H9 (cell line): ENCODE data around the gene IMPA2. TPM values are rescaled to one million over a fixed set of nuclear protein-coding genes. Genes with fewer than 3 reads are reported as not detected.

ENCODE experiments used
- DNase-seq: peaks from one replicate; pipeline ENCODE4 v3.0.0-alpha.2; 2017
- H2AFZ ChIP-seq: one replicate; pipeline ENCODE4 v1.6.1; 2013; ENCODE audit warnings: mild to moderate bottlenecking, low read length, control low read depth, moderate library complexity
- H2AK5ac ChIP-seq: 2 replicates; pipeline ENCODE4 v1.6.1; 2013; ENCODE audit warnings: low read length, control low read depth, mixed read lengths; ENCODE audit not compliant: insufficient read length
- H2BK120ac ChIP-seq: one replicate; pipeline ENCODE4 v1.6.1; 2013; ENCODE audit warnings: low read depth, mild to moderate bottlenecking, low read length, control low read depth, inconsistent platforms; ENCODE audit not compliant: poor library complexity, severe bottlenecking
- H2BK12ac ChIP-seq: 2 replicates; pipeline ENCODE4 v1.6.1; 2013; ENCODE audit warnings: low read length, control low read depth, mixed read lengths, low read depth; ENCODE audit not compliant: insufficient read length
- H2BK15ac ChIP-seq: 2 replicates; pipeline ENCODE4 v1.6.1; 2013; ENCODE audit warnings: low read depth, low read length, control low read depth
- H2BK20ac ChIP-seq: one replicate; pipeline ENCODE4 v1.6.1; 2013; ENCODE audit warnings: low read depth, mild to moderate bottlenecking, low read length, control low read depth, inconsistent platforms; ENCODE audit not compliant: poor library complexity, severe bottlenecking
- H2BK5ac ChIP-seq: 2 replicates; pipeline ENCODE4 v1.6.1; 2013; ENCODE audit warnings: low read length, control low read depth, mixed read lengths; ENCODE audit not compliant: insufficient read length
- H3K14ac ChIP-seq: 2 replicates; pipeline ENCODE4 v1.6.1; 2013; ENCODE audit warnings: low read length, control low read depth; ENCODE audit not compliant: insufficient read depth
- H3K18ac ChIP-seq: 2 replicates; pipeline ENCODE4 v1.6.1; 2013; ENCODE audit warnings: low read depth, mild to moderate bottlenecking, mixed read lengths, low read length, control low read depth; ENCODE audit not compliant: insufficient read length
- H3K23ac ChIP-seq: 2 replicates; pipeline ENCODE4 v1.6.1; 2013; ENCODE audit warnings: low read length, control low read depth, mixed read lengths, low read depth; ENCODE audit not compliant: insufficient read length
- H3K23me2 ChIP-seq: 2 replicates; pipeline ENCODE4 v1.6.1; 2013; ENCODE audit warnings: low read depth, mild to moderate bottlenecking, mixed read lengths, low read length, control low read depth; ENCODE audit not compliant: insufficient read length, poor library complexity, severe bottlenecking
- H3K27ac ChIP-seq: 2 replicates; pipeline ENCODE4 v1.5.1; 2013; ENCODE audit warnings: low read length, control low read depth, mixed read lengths, low read depth; ENCODE audit not compliant: insufficient read length
- H3K27me3 ChIP-seq: 2 replicates; pipeline ENCODE4 v1.6.1; 2013; ENCODE audit warnings: low read length, control low read depth, inconsistent platforms; ENCODE audit not compliant: insufficient read depth
- H3K4ac ChIP-seq: 2 replicates; pipeline ENCODE4 v1.6.1; 2013; ENCODE audit warnings: low read depth, mild to moderate bottlenecking, control low read depth, inconsistent platforms, low read length, moderate library complexity
- H3K4me1 ChIP-seq: 2 replicates; pipeline ENCODE4 v1.6.1; 2013; ENCODE audit warnings: low read length, control low read depth, inconsistent platforms; ENCODE audit not compliant: insufficient read depth
- H3K4me2 ChIP-seq: 2 replicates; pipeline ENCODE4 v1.6.1; 2013; ENCODE audit warnings: low read length, control low read depth, mixed read lengths; ENCODE audit not compliant: insufficient read length, insufficient read depth
- H3K56ac ChIP-seq: 2 replicates; pipeline ENCODE4 v1.6.1; 2013; ENCODE audit warnings: low read depth, mild to moderate bottlenecking, mixed read lengths, low read length, control low read depth; ENCODE audit not compliant: insufficient read length
- H3K79me1 ChIP-seq: 2 replicates; pipeline ENCODE4 v1.6.1; 2013; ENCODE audit warnings: low read depth, mild to moderate bottlenecking, moderate library complexity, low read length, control low read depth, inconsistent platforms; ENCODE audit not compliant: insufficient read depth, poor library complexity, severe bottlenecking
- H3K79me2 ChIP-seq: 2 replicates; pipeline ENCODE4 v1.6.1; 2013; ENCODE audit warnings: low read length, control low read depth, inconsistent platforms; ENCODE audit not compliant: insufficient read depth
- H3K9ac ChIP-seq: 2 replicates; pipeline ENCODE4 v1.6.1; 2013; ENCODE audit warnings: low read length, control low read depth, mixed read lengths; ENCODE audit not compliant: insufficient read length; ENCODE audit errors: extremely low read depth
- H3K9me3 ChIP-seq: one replicate; pipeline ENCODE4 v1.6.1; 2013; ENCODE audit warnings: low read depth, low read length, inconsistent platforms; ENCODE audit not compliant: control insufficient read depth
- H3T11ph ChIP-seq: one replicate; pipeline ENCODE4 v1.6.1; 2013; ENCODE audit warnings: mild to moderate bottlenecking, low read length, control low read depth, inconsistent platforms
- H4K20me1 ChIP-seq: one replicate; pipeline ENCODE4 v1.6.1; 2013; ENCODE audit not compliant: control insufficient read depth, insufficient read length, insufficient read depth
- H4K5ac ChIP-seq: 2 replicates; pipeline ENCODE4 v1.6.1; 2013; ENCODE audit warnings: low read depth, mild to moderate bottlenecking, mixed read lengths, low read length, control low read depth; ENCODE audit not compliant: insufficient read length
- H4K8ac ChIP-seq: replicated peaks from 2 replicates; pipeline ENCODE4 v1.6.1; 2013; ENCODE audit warnings: low read length, control low read depth, mixed read lengths, low read depth; ENCODE audit not compliant: insufficient read length
- H4K91ac ChIP-seq: 2 replicates; pipeline ENCODE4 v1.6.1; 2013; ENCODE audit warnings: low read depth, mild to moderate bottlenecking, moderate library complexity, mixed read lengths, low read length, control low read depth; ENCODE audit not compliant: insufficient read length
- H3K27ac Mint-ChIP-seq, 3 experiments: 2 replicates in 2 of 3; 3 replicates in 1 of 3; pipeline ENCODE4 v1.8.0; 2020 to 2021; ENCODE audit warnings: mixed read lengths in 3 of 3, mild to moderate bottlenecking in 1 of 3, moderate library complexity in 1 of 3
- H3K27me3 Mint-ChIP-seq: 2 replicates; pipeline ENCODE4 v1.8.0; 2021; ENCODE audit warnings: low read depth, mild to moderate bottlenecking, moderate library complexity, mixed read lengths
- H3K36me3 Mint-ChIP-seq, 3 experiments: 2 replicates in 2 of 3; 3 replicates in 1 of 3; pipeline ENCODE4 v1.8.0; 2020 to 2021; ENCODE audit warnings: low read depth in 3 of 3, mixed read lengths in 3 of 3; ENCODE audit not compliant: insufficient read depth in 1 of 3
- H3K4me1 Mint-ChIP-seq, 2 experiments: 2 replicates each; pipeline ENCODE4 v1.8.0; 2020; ENCODE audit warnings: mixed read lengths in 2 of 2
- H3K4me3 Mint-ChIP-seq, 2 experiments: 2 replicates in 1 of 2; 3 replicates in 1 of 2; pipeline ENCODE4 v1.8.0; 2020 to 2021; ENCODE audit warnings: mild to moderate bottlenecking in 2 of 2, mixed read lengths in 2 of 2, moderate library complexity in 1 of 2
- H3K9me3 Mint-ChIP-seq, 2 experiments: 2 replicates in 1 of 2; 3 replicates in 1 of 2; pipeline ENCODE4 v1.8.0; 2020; ENCODE audit warnings: mild to moderate bottlenecking in 2 of 2, mixed read lengths in 2 of 2, moderate library complexity in 1 of 2
- WGBS: extraction: QIAGEN DNeasy Blood & Tissue Kit; methylation state at CpG from one replicate; pipeline ENCODE4 v1.1.7; 2013; ENCODE audit warnings: missing lambda C conversion rate, low lambda C conversion rate, mixed read lengths; ENCODE audit not compliant: insufficient read length; ENCODE audit errors: extremely low coverage; 5-methylcytosine and 5-hydroxymethylcytosine counted together
- total RNA-seq: library from RNA; stranded (reverse); gene quantifications from 2 replicates; pipeline ENCODE4 v1.2.1, GENCODE V29; 2021
- TF ChIP-seq, protein P1 (sequence below): fragments of 200-600 bp; sonication (generic); conservative IDR thresholded peaks from 3 replicates; pipeline ENCODE4 v1.8.0; 2021; ENCODE audit warnings: antibody characterized with exemption, mild to moderate bottlenecking

Gene IMPA2
- total RNA-seq, 1 experiment from 2014 or later = 73.8 TPM

DNA sequence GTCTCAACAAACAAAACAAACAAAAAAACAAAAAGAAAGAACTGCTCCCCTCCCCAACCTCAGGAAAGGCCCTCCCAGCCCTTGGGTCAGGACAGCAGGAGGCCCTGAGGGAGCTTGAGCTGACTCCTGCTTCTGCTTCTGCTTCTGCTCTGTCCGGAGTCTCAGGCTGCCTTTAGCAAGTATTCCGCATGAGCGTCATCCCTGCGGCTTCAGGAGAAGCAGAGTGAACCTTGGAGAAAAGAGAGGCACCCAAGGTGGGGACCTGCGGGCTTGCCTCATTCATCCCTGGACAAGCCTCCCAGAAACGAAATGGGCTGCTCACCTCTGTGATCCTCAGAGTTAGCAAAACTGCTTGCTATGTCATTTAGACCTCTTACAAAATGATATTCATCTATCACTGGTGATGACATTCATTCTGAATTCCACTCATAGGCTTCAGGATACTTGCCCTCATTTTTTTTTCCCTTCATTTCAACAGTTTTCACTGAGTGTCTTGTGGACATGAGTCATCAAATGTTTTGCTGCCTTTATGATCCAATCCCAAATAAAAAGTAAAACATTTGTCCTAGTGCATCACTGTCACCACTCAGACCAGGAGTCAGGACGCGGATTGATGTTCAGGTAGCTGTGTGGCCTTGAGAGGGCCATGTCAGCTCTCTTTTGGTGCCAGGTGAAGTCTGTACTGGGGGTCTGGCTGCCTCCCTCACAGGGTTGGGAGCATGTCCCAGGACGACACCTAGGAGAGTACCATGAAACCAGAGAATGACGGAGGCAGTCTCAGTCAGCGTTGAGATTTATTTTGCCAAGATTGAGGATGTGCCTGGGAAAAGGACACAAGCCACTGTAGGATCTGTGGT lies 51.7 kb downstream of the IMPA2 start:
- Histone ChIP-seq H4K8ac (no peak overlapping the region), H3K79me1 (no peaks in the 10 kb centered on the region), H3K9ac (no peak overlapping the region), H3K4ac (no peak overlapping the region), H2BK20ac (no peak overlapping the region), H3K27me3 (peaks cover 3% of the 10 kb centered on the region; the same call in 1 of the 2 replicates), H3K56ac (no peak overlapping the region), H4K91ac (no peak overlapping the region), H3K4me1 (no peaks in the 10 kb centered on the region), H4K5ac (no peak overlapping the region), H2BK12ac (no peak overlapping the region), H2AK5ac (no peak overlapping the region), H3K14ac (no peak overlapping the region), H3T11ph (no peak overlapping the region), H3K9me3 (no peaks in the 10 kb centered on the region), H3K79me2 (no peaks in the 10 kb centered on the region), H2BK5ac (no peak overlapping the region), H2BK120ac (no peak overlapping the region), H3K27ac (no peak overlapping the region), H2AFZ (no peak overlapping the region), H3K18ac (no peak overlapping the region), H3K23me2 (no peaks in the 10 kb centered on the region), H3K23ac (no peak overlapping the region), H4K20me1 (no peaks in the 10 kb centered on the region), H3K4me2 (no peak overlapping the region), H2BK15ac (no peak overlapping the region)
- peaks cover 12% of the 10 kb centered on the region for H3K27me3 Mint-ChIP-seq
- no CpG with 5 or more reads among the region's 11 CpGs for WGBS
- TF ChIP-seq, protein P1, sequence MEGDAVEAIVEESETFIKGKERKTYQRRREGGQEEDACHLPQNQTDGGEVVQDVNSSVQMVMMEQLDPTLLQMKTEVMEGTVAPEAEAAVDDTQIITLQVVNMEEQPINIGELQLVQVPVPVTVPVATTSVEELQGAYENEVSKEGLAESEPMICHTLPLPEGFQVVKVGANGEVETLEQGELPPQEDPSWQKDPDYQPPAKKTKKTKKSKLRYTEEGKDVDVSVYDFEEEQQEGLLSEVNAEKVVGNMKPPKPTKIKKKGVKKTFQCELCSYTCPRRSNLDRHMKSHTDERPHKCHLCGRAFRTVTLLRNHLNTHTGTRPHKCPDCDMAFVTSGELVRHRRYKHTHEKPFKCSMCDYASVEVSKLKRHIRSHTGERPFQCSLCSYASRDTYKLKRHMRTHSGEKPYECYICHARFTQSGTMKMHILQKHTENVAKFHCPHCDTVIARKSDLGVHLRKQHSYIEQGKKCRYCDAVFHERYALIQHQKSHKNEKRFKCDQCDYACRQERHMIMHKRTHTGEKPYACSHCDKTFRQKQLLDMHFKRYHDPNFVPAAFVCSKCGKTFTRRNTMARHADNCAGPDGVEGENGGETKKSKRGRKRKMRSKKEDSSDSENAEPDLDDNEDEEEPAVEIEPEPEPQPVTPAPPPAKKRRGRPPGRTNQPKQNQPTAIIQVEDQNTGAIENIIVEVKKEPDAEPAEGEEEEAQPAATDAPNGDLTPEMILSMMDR = no peak
- H3K36me3 Mint-ChIP-seq = peaks cover 23 to 47% (median 47%) of the 10 kb centered on the region in 3 experiments
- H3K9me3 Mint-ChIP-seq = no peaks in the 10 kb centered on the region; a peak in 2 of 5 replicates
- DNase-seq = no peak
- peaks cover 8 to 9% of the 10 kb centered on the region in 2 experiments for H3K4me1 Mint-ChIP-seq
- peak overlapping the region in 2 of 3 experiments; percentile 16 to 25; a peak in 5 of 7 replicates for H3K27ac Mint-ChIP-seq
- H3K4me3 Mint-ChIP-seq = no peak overlapping the region
